ENCODE measurements around the gene CLEC11A.

DNA sequence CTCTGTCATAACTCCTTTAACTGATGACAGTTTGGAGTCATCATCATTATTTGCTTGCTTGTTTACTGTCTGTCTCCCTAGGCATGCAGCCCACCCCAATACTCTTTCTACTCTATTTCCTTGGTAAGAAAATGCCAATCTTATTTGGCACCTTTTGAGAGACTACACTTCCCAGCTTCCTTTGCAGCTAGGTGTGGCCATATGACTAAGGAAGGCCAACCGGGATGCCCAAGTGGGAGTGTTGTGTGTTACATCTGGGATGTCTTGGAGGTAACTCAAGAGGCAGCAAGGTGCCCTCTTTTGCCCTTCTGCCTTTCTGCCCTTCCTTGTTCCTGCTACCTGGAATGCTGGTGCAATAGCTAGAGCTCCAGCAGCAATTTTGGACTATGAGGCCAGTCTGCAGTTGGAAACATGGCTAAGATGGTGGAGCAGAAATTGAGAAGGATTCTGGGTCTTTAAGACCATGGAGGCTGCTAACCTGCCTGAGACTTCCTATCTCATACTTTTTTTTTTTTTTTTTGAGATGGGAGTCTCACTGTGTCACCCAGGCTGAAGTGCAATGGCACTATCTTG, 46.5 kb upstream of the CLEC11A start:
- TF ChIP-seq POLR2A (IDR thresholded peaks at IDR 0.05; ENCODE audit: extremely low read depth, insufficient read length) (no peak), MYC (IDR thresholded peaks at IDR 0.05; ENCODE audit: low read depth, low read length) (no peak)
- TF ChIP-seq, protein P1, sequence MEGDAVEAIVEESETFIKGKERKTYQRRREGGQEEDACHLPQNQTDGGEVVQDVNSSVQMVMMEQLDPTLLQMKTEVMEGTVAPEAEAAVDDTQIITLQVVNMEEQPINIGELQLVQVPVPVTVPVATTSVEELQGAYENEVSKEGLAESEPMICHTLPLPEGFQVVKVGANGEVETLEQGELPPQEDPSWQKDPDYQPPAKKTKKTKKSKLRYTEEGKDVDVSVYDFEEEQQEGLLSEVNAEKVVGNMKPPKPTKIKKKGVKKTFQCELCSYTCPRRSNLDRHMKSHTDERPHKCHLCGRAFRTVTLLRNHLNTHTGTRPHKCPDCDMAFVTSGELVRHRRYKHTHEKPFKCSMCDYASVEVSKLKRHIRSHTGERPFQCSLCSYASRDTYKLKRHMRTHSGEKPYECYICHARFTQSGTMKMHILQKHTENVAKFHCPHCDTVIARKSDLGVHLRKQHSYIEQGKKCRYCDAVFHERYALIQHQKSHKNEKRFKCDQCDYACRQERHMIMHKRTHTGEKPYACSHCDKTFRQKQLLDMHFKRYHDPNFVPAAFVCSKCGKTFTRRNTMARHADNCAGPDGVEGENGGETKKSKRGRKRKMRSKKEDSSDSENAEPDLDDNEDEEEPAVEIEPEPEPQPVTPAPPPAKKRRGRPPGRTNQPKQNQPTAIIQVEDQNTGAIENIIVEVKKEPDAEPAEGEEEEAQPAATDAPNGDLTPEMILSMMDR (IDR thresholded peaks at IDR 0.05; ENCODE audit: low read depth, low read length) = no peak
- TF ChIP-seq, protein P2, sequence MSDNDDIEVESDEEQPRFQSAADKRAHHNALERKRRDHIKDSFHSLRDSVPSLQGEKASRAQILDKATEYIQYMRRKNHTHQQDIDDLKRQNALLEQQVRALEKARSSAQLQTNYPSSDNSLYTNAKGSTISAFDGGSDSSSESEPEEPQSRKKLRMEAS (IDR thresholded peaks at IDR 0.05; ENCODE audit: low read depth, low read length) = no peak
